HG03060 (cell line): Measurements from ENCODE around the gene TNIP3.
"Not testable (repeated sequence)": the region's sequence is repeated elsewhere in the genome, so short reads cannot be mapped to it uniquely, and the experiment has no call there.

Source experiments
- ATAC-seq: cut with Tn5 transposase; IDR thresholded peaks from one replicate; pipeline ENCODE4 v1.9.1; 2021; ENCODE audit warnings: low read depth, moderate number of reproducible peaks; ENCODE audit not compliant: unreplicated experiment

TNIP3 gene

DNA sequence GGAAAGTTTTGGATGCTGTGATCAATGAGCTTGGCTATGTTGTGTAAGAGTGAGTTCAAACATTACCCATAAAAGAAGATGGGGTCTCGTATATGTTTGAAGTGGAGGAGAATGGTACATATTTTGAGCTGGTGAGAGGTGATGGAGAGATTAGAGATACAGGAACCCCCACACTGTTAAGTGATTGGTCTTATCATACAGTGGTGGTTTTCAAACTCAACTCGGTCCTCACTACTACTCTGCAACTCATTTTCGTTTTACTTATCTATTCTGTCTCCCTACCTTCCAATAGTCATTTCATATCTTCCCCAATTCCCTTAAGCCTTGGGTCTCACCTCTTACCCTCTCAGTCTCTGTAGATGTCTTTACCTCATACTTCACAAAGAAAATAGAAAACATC lies 16.4 kb upstream of the TNIP3 start:
- ATAC-seq, result no peak

DNA sequence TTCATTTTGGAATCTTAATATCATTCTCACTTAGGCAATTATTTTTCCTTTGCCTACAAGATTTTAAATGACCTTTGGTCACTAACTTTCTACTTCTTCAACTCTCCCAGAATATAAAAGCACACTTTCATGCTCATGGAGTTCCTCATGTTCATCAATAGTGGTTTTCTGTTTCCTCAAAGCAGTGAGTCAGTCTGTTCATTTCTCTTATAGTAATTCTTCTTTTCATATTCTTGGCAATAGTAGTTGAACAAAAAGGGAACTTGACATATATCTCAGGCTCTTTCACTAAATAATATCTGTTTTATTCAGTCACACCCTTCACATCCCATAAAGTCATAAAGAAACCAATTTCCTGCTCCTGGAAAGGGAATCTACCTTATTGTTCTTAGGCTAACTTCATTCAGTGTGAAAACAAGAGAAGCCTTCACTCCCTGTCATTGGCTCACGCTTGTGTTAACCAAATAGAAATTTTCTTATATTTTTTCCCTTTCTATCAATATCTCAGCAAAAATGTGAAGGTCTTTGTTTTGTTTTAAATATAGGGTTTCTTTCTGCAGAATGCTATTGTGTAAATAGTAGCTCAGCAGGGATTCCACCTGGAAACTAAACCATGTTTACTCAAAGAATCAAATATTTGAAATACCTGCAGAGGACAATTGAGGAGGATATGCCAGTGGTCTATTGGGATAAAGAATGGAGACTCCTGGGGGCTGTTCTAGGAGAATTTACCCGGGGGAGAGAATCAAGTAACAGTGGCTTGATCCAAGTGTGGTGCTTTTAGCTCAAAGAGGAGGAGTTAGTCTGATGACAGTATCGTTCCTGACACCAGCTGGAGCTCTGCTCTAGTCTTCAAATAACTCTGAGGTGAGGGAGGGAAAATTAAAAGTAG lies 13.4 kb upstream of the TNIP3 start:
- no peak for ATAC-seq

DNA sequence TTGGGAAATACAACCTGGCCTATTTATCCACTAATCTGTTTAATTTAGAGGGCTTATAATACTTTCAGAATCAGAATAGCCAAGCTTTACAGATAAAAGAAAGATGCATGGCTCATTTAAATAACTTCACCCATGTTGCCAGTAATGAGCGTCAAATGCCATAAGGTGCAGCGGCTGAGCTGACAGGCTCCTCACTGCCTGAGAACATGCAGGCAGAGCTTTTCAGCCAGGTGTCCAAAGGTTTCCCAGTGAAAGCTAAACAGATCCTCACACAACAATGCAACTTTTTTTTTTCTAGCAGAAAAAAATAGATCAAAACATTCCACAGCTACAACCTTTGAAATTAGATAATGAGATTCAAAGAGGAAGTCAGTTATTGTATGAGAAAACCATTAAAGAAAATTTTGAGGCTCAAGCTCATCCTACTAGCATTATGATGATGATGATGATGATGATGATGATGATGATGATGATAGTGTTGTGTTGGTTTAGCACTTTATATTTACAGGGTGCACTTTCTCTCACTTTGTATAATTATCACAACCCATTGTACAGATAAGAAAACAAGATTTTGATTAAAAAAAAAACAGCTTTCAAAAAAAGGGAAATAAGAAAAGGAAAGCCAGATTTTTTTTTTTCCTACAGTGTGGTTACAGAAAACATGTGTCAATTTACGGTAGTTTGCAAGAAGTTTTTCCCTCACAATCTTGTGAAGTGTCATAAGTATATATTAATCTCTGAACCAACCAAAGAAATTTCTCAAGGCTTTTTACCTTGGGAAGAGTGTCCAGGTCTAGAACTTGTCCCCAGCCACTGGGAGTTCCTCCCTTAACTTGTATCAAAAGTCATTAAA lies 12.2 kb upstream of the TNIP3 start:
- no peak for ATAC-seq

DNA sequence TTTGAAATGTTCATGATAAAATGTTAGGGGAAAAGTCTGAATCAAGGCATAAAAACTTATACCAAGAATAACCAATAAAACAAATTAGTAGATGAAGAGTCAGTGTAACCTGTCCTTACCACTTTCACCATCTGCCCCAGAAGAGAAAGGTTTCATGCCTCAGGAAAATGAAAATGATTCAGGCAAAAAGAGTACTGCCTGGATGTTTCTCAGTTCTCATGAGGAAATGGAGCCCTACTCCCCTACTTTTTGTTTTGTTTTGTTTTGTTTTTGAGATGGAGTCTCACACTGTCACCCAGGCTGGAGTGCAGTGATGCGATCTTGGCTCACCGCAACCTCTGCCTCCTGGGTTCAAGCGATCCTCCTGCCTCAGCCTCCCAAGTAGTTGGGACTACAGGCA lies 7.4 kb upstream of the TNIP3 start:
- not testable (repeated sequence) for ATAC-seq

DNA sequence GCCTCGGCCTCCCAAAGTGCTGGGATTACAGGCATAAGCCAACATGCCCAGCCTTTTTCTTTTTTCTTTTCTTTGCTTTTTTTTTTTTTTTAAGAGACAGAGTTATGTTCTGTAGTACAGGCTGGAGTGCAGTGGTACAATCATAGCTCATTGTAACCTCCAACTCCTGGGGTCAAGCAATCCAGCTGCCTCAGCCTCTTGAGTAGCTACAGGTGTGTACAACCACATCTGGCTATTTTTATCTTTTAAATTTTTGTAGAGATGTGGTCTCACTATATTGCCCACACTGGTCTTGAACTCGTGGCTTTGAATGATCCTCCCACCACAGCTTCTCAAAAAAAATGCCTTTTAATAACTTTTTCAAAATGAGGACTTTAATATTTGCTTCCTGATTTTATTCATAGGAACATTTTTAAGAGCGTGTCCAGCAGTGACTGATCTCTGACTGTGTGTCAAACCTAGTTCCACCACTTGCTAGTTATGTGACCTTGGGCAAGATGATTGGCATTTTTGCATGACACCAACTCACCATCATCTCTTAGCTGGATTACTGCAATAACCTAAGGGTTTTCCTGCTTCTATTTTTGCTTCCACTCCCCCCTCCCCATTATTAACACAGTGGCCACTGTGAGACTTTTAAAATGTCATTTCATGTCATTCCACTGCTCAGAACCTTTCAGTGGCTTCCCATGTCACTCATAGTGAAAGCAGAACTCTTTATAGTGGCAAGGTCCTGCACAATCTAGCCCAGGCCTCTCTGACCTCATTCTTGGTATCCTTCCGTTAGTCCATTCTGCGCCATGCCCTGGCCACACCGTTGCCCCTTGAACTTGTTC lies 4.5 kb upstream of the TNIP3 start:
- ATAC-seq, result no peak

DNA sequence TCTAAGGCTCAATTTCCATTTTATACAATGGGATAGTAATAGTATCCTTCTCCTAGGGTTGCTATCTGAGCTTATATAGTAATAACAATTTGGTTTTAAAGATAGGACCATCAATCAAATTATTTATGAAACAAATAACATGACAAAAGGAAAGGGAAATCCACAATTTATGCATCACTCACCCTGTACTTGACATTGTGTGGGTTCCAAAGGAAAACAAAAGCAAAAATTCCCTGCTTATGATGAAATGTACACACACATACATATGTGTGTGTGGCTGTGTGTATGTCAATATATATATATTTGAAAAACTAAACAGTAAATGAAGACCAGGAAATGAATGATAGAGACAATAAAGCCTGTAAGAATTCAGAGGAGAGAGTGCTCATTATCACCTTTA lies 2.9 kb upstream of the TNIP3 start:
- no peak for ATAC-seq

DNA sequence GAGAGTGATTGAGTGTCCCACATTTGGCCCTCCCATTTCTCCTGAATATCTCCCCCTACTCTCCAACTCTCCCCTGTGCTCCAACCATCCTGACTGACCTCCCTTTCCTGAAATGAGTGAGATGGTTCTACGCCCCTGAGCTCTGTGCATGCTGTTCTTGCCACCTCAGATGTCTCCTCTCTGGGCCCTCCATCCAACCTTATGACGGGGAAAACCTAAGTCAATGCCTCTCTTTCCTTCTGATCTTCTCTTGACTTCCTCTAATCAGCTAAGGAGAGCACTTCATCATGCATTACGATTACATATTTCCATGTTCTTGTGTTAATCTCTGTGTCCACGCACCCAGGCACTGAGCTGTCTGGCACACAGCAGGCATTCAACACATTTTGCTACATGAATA lies 1.1 kb upstream of the TNIP3 start:
- ATAC-seq, result no peak

DNA sequence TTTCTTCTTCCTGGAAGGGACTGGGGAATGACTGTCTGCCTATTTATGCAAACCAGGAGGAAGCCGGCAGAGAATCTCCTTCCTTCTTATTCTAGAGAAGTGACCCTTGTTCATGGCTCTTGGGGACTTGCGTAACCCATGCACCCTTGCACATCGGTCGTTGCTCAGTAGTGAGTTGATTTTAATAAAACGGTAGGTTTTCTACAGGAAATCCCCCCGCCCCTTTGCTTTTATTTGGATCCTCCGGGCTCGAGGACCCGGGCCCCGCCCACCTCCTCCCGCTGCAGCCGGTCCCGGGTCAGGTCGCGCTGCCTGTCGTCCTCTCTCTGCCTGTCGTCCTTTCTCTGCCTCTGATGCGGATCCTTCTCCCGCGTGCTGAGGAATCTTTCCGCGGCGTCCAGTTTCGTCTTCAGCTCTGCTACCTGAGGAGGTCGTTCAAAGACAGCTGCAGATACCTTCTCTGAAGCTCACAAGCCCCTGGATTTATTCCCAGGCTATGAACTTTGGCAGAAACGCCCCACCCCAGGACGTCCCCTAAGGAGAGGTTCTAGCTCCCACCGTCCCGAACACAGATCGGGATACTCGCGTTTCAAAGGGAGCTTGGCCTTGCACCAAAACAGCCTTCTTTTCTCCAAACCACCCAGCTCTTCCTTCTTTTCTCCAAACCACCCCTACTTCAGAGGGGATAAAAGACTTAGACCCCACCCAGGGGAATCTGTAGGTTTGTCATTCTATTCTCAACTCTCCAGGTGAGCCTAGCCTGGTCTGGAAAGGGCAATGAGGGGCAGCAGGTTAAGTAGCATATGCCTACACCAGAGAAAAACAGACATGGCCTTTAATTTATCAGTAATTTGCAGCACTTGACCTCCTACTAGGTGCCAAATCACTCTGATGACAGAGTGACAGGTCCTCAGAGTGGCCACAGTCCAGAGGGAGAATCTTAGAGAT lies 7.0 kb downstream of the TNIP3 start:
- no peak for ATAC-seq

DNA sequence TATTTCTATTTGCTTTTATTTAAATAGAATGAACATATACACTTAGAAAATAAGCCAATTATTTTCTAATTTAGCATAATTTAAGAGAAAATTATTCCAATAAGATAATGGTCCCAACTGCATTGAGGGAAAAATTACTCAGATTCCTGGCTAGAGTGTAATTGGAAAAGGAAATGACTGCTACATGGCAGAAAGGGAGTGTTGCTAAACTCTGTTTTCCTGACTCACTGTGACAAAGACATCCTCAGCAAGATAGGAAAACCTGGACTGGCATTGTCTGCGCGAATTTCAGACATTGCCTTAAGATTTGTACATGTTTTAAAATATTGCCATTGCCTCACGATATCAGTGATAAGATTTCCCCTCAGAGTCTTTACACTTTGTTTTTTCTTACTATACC lies 8.2 kb downstream of the TNIP3 start:
- no peak for ATAC-seq

DNA sequence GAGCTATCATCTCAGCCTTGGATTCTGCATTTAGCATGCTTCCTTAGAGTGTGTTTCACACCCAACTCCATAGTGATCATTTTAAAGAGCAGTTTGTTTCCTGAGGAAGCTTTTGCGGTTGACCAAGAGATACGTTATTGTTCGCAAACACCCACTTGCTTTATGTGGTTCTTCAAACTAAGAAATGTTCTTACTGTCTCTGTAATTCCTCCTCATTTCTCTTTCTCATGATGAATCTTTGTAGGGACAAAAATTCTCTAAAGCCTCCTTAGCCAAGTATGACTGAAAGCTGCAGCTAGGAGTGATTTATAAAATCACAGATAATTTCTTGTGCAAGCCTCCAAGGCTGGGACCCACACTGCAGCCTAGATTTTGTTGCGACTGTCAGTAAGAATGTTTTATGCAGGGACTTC lies 10.0 kb downstream of the TNIP3 start:
- ATAC-seq, result no peak

DNA sequence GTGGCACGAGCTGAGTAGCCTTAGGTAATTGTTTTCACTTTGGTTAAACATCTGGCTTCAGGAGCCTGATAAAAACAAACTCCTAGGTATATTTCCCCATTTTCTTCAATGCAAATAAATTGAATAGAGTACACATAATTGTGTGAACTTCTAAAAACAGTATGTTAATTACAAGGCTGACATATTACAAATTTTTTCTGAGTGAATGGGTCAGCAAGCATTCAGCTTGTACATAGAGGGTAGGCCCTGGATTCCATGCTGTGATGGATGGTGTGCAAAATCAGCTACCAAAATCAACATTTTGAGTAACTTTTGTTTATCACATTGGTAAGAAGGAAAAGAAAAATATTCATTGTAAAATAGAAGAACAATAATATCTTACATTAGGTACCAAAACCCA lies 12.2 kb downstream of the TNIP3 start:
- ATAC-seq, result no peak

DNA sequence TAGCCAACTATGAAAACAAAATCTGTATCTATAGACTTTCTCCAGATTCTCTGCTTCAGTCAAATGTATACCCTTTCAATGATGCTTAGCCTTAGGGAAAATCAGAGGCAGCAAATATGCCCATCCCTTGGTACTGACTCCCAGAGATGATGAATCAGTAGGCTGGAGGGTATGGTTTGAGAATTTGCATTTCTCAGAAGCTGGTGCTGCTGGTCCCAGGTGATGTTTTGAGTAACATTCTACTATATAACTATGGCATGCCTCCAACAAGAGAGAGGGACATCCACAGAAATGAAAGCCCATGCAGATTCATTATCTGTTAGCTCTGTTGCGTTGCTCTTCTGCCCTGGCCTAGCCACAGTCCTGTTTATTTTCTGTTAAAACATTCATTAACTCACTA lies 13.6 kb downstream of the TNIP3 start:
- no peak for ATAC-seq

DNA sequence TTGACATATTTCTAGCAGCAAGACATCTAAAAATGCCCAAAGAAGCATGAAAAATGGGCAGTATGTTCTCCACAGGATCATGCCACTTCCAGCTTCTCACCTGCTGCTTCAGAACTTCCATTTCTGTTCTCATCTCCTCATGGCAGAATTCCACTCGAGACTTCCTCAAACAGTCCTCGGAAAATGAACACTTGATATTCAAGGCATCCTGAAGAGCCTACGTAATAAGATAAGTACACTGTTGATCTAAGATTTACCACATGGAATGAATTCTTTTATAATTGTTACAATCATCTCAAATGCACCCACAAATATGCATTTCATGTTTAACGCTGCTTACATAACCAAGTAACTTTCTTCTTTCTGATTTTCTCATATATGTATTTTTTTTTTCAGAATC lies 14.1 kb downstream of the TNIP3 start:
- ATAC-seq, result no peak

DNA sequence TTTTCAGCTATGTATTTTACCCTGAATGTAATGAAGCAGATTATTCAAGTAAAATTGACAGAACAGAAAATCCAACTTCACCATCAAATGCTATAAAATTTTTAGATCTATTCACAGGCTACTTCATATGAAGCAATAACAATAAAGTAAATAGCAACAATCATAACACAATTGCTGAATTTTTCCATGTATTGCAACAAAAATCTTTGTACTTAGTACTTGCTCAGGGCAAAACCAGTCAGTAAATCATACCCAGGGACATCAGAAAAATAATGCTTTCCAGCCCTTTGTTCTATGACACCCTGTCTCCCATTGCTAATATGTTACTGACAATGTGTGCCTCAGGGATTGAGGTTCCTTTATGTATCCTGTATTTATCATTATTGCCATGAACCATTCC lies 15.5 kb downstream of the TNIP3 start:
- ATAC-seq, result no peak

DNA sequence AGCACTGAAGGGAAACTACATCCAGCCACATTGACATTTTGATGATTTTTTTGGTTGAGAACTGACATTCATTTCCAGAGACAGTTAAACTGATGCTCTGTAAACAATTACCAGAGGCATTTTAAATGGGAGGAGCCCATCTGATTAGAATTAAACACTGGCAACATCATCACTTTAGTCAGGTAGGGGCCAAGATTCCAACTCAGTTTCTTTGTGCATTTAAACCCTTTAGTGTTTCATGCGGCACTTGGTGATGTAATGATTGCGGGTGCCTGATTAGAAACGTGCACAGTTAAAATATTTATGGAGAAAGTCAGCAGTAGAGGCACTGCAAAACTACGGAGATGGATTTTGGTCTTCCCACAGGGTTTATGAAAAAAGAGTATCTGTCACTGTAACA lies 16.1 kb downstream of the TNIP3 start:
- no peak for ATAC-seq

DNA sequence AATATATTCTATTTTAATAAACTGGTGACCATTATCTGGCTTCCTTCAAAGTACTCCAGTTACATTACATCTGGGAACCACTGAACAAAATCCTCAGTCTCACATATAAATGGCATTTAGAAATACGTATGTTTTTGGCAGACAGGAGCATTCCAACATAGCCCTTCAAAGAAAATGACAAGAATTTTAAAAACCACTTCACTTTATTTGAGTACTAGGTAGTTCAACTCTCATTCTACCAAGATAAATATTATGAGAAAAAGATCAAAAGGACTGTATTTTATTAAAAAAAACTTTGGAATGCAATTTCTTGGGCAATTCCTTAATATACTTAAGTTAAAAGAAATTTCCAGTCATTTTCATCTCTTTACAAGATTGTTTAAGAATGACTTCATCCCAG lies 17.6 kb downstream of the TNIP3 start:
- ATAC-seq, result no peak

DNA sequence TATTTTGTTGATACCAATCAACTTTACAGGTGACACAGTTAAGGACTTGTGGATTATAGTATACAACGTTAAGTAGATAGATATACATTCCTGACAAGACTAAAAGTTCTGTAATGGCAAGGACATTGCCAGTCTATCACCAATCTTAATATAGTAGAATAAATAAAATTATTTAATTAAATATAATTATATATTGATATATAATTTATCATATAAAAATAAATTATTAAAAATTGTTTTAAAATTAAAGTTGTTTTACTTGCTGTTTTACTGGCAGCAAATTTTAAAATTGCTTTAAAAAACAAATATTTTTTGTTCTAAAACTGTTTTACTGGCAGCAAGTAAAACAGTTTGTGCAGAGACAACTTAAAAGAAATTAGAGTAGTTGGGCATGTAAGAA lies 18.7 kb downstream of the TNIP3 start:
- ATAC-seq, result no peak

DNA sequence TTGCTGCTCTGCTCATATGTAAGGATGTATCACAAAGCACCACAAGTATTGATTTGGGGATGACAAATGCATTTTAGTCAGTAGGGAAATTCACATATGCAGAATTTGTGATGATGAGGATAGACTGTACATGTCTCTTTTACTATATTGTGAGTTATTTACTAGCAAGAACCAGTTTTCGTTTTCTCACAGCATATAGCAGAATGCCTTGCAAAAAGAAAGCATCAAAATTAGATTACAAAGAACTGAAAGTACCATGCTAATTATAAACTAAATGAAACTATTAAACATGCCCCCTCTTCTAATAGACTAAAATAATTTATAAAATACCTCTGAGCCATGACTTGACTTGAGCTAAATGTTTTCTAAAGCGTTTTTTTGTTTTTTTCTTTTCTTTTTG lies 20.1 kb downstream of the TNIP3 start:
- ATAC-seq, result no peak

DNA sequence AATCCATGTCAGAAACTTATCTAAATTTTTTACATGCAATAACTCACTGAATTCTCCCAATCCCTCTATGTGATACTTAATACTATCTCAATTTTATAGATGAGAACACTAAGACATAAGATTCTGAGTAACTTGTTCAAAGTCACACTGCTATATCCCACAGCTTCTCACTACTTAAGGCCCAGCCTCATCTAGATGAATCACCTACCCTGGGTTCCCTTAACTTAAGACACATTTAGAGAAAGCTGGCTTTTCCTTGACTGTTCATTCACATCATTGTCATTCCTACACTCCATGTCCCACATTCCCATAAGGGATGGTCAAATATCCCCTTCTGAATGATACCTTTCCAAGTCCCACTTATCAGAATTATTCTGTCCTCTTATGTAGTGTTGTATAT lies 21.0 kb downstream of the TNIP3 start:
- ATAC-seq, result no peak
